Tibial nerve (tissue), 4 donors: Measurements from ENCODE around the gene FAF2.

ENCODE experiments used
- CTCF ChIP-seq, 5 experiments: fragments of 200-600 bp in 3 of 5; fragments of 450-650 bp in 2 of 5; sonication (generic) in 3 of 5; IDR thresholded peaks; one replicate each; pipeline ENCODE4 v1.5.1; 2016 to 2019; ENCODE audit warnings: antibody characterized with exemption in 5 of 5, mild to moderate bottlenecking in 3 of 5, moderate library complexity in 2 of 5
- EP300 ChIP-seq, 2 donors: sonication (generic); formaldehyde crosslinking; IDR thresholded peaks; one replicate each; pipeline ENCODE4 v1.6.1; 2017; ENCODE audit warnings: antibody characterized with exemption in 2 of 2, mild to moderate bottlenecking in 1 of 2
- POLR2A ChIP-seq, 2 donors: fragments of 450-650 bp; IDR thresholded peaks; one replicate each; pipeline ENCODE4 v1.6.1; 2017; ENCODE audit warnings: antibody characterized with exemption in 2 of 2, mild to moderate bottlenecking in 2 of 2, moderate library complexity in 2 of 2

- TF ChIP-seq CTCF (IDR thresholded peaks at IDR 0.05) = no peak
- TF ChIP-seq POLR2A (IDR thresholded peaks at IDR 0.05) = no peak
- TF ChIP-seq EP300 (IDR thresholded peaks at IDR 0.05) = no peak
Measured at GRCh38 chr5:176540476-176540899, 92.3 kb downstream of the FAF2 start.
